ENCODE results near the gene AFDN.

The AFDN gene

DNA sequence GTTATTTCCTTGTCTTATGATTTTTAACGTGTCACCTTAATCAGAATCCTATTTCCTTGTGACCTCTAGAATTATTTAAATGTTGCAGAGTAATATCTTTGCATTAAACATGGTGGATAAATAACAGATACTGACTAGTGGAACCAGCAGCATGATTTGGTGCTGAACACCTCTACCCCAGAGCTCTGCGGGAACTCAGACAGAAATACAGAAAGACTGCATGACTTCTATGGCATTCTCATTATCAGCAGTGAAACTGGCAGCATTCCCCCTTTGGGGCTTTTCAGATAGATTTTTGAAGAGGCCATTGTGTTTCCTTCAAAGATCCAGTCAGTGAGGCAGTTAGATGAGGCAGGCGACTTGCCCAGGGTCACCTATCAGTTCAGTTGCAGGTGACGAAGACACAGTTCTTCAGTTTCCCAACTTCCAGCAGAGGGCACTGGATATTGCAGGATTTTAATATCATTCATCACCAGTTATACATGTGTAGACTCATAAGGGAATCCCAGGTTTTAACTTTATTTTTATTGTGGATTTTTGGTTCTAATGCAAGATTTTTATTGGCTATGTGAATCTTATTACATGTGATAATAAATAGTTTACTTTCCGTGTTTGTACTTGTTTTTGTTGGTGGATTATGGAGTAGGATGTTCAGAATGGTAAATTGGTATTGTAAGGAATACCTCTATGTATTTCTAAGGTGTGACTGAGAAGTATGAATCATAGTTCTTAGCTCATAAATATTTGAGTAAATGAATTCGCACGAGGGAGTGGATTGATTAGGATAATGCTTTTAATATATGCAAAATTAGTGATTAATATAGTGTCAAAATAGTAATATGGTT is 81.3 kb downstream of the AFDN start:
- CTCF ChIA-PET: interaction anchor here (0.6 kb wide), 1 partner anchor 226 kb away, joined by 3 read pairs; no protein-coding TSS in a partner anchor
- no peak for TF ChIP-seq ARNT (IDR thresholded peaks at IDR 0.05)
- TF ChIP-seq L3MBTL2 (conservative IDR thresholded peaks at IDR 0.05): no peak
- TF ChIP-seq FOXM1 (IDR thresholded peaks at IDR 0.05; ENCODE audit: borderline replicate concordance): no peak
- no peak for TF ChIP-seq PKNOX1 (IDR thresholded peaks at IDR 0.05)
- TF ChIP-seq ZNF384 (IDR thresholded peaks at IDR 0.05): no peak
- no peak for TF ChIP-seq FOXK2 (IDR thresholded peaks at IDR 0.05)
- no peak for TF ChIP-seq CTBP1 (IDR thresholded peaks at IDR 0.05; ENCODE audit: borderline replicate concordance)
- no peak for TF ChIP-seq FOXA1 (IDR thresholded peaks at IDR 0.05)
- TF ChIP-seq SP1 (IDR thresholded peaks at IDR 0.05): no peak
- no peak for TF ChIP-seq TARDBP (IDR thresholded peaks at IDR 0.05)
- no peak for TF ChIP-seq SUZ12 (IDR thresholded peaks at IDR 0.05)
- no peak for TF ChIP-seq BHLHE40 (IDR thresholded peaks at IDR 0.05; ENCODE audit: borderline replicate concordance)
- no peak for TF ChIP-seq NFRKB (IDR thresholded peaks at IDR 0.05)
- no peak for TF ChIP-seq LEF1 (IDR thresholded peaks at IDR 0.05; ENCODE audit: borderline replicate concordance)
- no peak for TF ChIP-seq ELF4 (IDR thresholded peaks at IDR 0.05)
- no peak for TF ChIP-seq HDGF (IDR thresholded peaks at IDR 0.05; ENCODE audit: borderline replicate concordance)
- POLR2A ChIA-PET: no interaction called here
- DNase-seq (ENCODE audit: extremely low spot score): peak; percentile 32

DNA sequence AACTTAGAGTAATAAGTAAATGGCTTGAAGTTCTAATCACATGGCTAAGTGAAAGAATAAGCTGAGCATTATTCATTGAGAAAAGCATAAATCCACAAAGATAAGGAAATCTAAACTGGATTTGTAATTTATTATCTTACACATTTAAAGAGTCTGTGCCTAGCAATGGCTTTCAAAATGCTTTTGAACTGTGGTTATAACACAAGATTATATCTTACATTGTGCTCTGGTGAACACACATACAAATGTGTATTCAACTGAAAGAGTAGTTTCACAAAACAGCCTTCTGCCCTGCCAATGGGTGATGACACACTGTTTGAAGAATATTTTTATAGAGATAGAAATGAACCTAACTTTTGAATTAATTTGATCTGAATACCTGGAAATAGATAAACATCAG is 83.3 kb downstream of the AFDN start:
- no peak for DNase-seq (ENCODE audit: extremely low spot score)
- POLR2A ChIA-PET: no interaction called here
- CTCF ChIA-PET: no interaction called here
- TF ChIP-seq TARDBP (IDR thresholded peaks at IDR 0.05) (no peak), HDGF (IDR thresholded peaks at IDR 0.05; ENCODE audit: borderline replicate concordance) (no peak), SP1 (IDR thresholded peaks at IDR 0.05) (no peak), FOXA1 (IDR thresholded peaks at IDR 0.05) (no peak), PKNOX1 (IDR thresholded peaks at IDR 0.05) (no peak), CTBP1 (IDR thresholded peaks at IDR 0.05; ENCODE audit: borderline replicate concordance) (no peak), LEF1 (IDR thresholded peaks at IDR 0.05; ENCODE audit: borderline replicate concordance) (no peak)

- DNase-seq (ENCODE audit: extremely low spot score): no peak
- CTCF ChIA-PET: no interaction called here
Measured at GRCh38 chr6:167910652-167911051, 83.9 kb downstream of the AFDN start.

DNA sequence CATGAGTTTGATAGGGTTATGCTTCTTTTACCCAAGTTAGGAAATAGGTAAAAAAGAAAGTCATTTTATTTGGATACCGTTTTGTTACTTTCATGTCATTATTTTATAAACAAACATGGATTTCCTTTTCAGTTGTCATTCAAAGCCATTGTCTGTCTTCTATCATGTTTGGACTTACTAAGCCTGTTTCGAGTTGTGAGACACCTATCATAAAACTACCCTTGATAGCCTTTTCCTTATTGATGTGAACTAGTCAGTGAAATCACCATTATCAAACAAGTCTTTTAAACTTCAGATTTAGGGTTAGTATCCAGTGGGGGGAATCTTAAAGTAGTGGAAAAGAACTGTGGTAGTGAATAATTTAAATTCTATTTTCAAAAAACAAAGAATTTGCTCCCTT is 85.8 kb downstream of the AFDN start:
- POLR2A ChIA-PET: no interaction called here
- CTCF ChIA-PET: no interaction called here
- no peak for DNase-seq (ENCODE audit: extremely low spot score)
- TF ChIP-seq ZNF384 (IDR thresholded peaks at IDR 0.05) (no peak), FOXK2 (IDR thresholded peaks at IDR 0.05) (no peak), BHLHE40 (IDR thresholded peaks at IDR 0.05; ENCODE audit: borderline replicate concordance) (no peak), LEF1 (IDR thresholded peaks at IDR 0.05; ENCODE audit: borderline replicate concordance) (no peak), FOXM1 (IDR thresholded peaks at IDR 0.05; ENCODE audit: borderline replicate concordance) (no peak), SUZ12 (IDR thresholded peaks at IDR 0.05) (no peak), PKNOX1 (IDR thresholded peaks at IDR 0.05) (no peak), NFRKB (IDR thresholded peaks at IDR 0.05) (no peak), ARNT (IDR thresholded peaks at IDR 0.05) (no peak), HDGF (IDR thresholded peaks at IDR 0.05; ENCODE audit: borderline replicate concordance) (no peak), FOXA1 (IDR thresholded peaks at IDR 0.05) (no peak), CTBP1 (IDR thresholded peaks at IDR 0.05; ENCODE audit: borderline replicate concordance) (no peak)

More at GRCh38 chr6:167910652-167911051, 83.9 kb downstream of the AFDN start:
- POLR2A ChIA-PET: no interaction called here
- TF ChIP-seq HDGF (IDR thresholded peaks at IDR 0.05; ENCODE audit: borderline replicate concordance) (no peak), L3MBTL2 (conservative IDR thresholded peaks at IDR 0.05) (no peak), FOXA1 (IDR thresholded peaks at IDR 0.05) (no peak), FOXM1 (IDR thresholded peaks at IDR 0.05; ENCODE audit: borderline replicate concordance) (no peak), LEF1 (IDR thresholded peaks at IDR 0.05; ENCODE audit: borderline replicate concordance) (no peak), TARDBP (IDR thresholded peaks at IDR 0.05) (no peak), FOXK2 (IDR thresholded peaks at IDR 0.05) (no peak)

- ChIA-PET POLR2A (no interaction called here), CTCF (no interaction called here)
- TF ChIP-seq FOXK2 (IDR thresholded peaks at IDR 0.05): no peak
- TF ChIP-seq HDGF (IDR thresholded peaks at IDR 0.05; ENCODE audit: borderline replicate concordance): no peak
- TF ChIP-seq BHLHE40 (IDR thresholded peaks at IDR 0.05; ENCODE audit: borderline replicate concordance): no peak
- TF ChIP-seq PKNOX1 (IDR thresholded peaks at IDR 0.05): no peak
- no peak for TF ChIP-seq CTBP1 (IDR thresholded peaks at IDR 0.05; ENCODE audit: borderline replicate concordance)
- TF ChIP-seq ZNF384 (IDR thresholded peaks at IDR 0.05): no peak
- TF ChIP-seq TARDBP (IDR thresholded peaks at IDR 0.05): no peak
- TF ChIP-seq ARNT (IDR thresholded peaks at IDR 0.05): no peak
- TF ChIP-seq FOXM1 (IDR thresholded peaks at IDR 0.05; ENCODE audit: borderline replicate concordance): no peak
- TF ChIP-seq ELF4 (IDR thresholded peaks at IDR 0.05): no peak
- TF ChIP-seq NFRKB (IDR thresholded peaks at IDR 0.05): no peak
- no peak for TF ChIP-seq LEF1 (IDR thresholded peaks at IDR 0.05; ENCODE audit: borderline replicate concordance)
- TF ChIP-seq L3MBTL2 (conservative IDR thresholded peaks at IDR 0.05): no peak
- TF ChIP-seq SP1 (IDR thresholded peaks at IDR 0.05): no peak
- no peak for TF ChIP-seq FOXA1 (IDR thresholded peaks at IDR 0.05)
- TF ChIP-seq SUZ12 (IDR thresholded peaks at IDR 0.05): no peak
- DNase-seq (ENCODE audit: extremely low spot score): no peak
Measured at GRCh38 chr6:167913699-167914098, 87.0 kb downstream of the AFDN start.
